Measurements from ENCODE around the gene MARCHF9. TPM values are rescaled to one million over a fixed set of nuclear protein-coding genes. Genes with fewer than 3 reads are reported as not detected.

Gene MARCHF9
- total RNA-seq, 1 experiment from 2014 or later: 42.4 TPM

DNA sequence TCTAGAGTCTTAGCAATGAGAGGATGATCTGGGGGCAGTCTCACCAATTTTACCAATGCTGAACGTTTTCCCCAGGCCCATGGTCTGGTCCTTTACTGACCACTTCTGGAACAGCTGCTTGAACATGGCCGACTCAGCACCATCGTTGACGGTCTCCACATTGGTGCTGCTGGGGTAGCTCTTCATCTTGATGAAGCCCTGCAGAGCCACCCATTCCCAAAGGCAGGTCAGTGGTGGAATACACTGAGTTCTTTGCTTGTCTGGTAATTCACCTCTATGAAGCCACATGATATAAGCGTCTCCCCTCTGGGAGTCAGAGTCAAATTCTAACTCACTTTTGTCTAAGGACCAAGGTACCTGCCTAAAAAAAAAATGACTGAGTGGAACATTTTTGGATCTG lies 53.4 kb downstream of the MARCHF9 start:
- no peaks in the 10 kb centered on the region for H3K9me3 Mint-ChIP-seq (ENCODE audit: low read depth, unreplicated experiment)
- H3K27me3 Mint-ChIP-seq (ENCODE audit: unreplicated experiment): no peaks in the 10 kb centered on the region
- TF ChIP-seq, protein P1, sequence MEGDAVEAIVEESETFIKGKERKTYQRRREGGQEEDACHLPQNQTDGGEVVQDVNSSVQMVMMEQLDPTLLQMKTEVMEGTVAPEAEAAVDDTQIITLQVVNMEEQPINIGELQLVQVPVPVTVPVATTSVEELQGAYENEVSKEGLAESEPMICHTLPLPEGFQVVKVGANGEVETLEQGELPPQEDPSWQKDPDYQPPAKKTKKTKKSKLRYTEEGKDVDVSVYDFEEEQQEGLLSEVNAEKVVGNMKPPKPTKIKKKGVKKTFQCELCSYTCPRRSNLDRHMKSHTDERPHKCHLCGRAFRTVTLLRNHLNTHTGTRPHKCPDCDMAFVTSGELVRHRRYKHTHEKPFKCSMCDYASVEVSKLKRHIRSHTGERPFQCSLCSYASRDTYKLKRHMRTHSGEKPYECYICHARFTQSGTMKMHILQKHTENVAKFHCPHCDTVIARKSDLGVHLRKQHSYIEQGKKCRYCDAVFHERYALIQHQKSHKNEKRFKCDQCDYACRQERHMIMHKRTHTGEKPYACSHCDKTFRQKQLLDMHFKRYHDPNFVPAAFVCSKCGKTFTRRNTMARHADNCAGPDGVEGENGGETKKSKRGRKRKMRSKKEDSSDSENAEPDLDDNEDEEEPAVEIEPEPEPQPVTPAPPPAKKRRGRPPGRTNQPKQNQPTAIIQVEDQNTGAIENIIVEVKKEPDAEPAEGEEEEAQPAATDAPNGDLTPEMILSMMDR (IDR thresholded peaks at IDR 0.05; ENCODE audit: unreplicated experiment): no peak
- intact Hi-C loops (cut with micrococcal nuclease; ENCODE audit: unreplicated experiment): no loop called here
- H3K4me3 Mint-ChIP-seq (ENCODE audit: low read depth, unreplicated experiment): no peak overlapping the region
- H3K36me3 Mint-ChIP-seq (ENCODE audit: insufficient read depth, unreplicated experiment): peaks cover 10% of the 10 kb centered on the region
- no peak for DNase-seq
- no peak overlapping the region for H3K27ac Mint-ChIP-seq (ENCODE audit: unreplicated experiment)
- CTCF ChIA-PET: interaction anchor here (0.6 kb wide), 1 partner anchor 68 kb away, joined by 3 read pairs; no protein-coding TSS in a partner anchor
- H3K4me1 Mint-ChIP-seq (ENCODE audit: low read depth, unreplicated experiment): peaks cover 9% of the 10 kb centered on the region
- no TSS peak for BruUV-seq (replicated peaks)

GRCh38 chr12:57809425-57809824 lies 54.5 kb downstream of the MARCHF9 start:
- no peak overlapping the region for H3K27ac Mint-ChIP-seq (ENCODE audit: unreplicated experiment)
- intact Hi-C loops (cut with micrococcal nuclease; ENCODE audit: unreplicated experiment): no loop called here
- peaks cover 9% of the 10 kb centered on the region for H3K4me1 Mint-ChIP-seq (ENCODE audit: low read depth, unreplicated experiment)
- H3K36me3 Mint-ChIP-seq (ENCODE audit: insufficient read depth, unreplicated experiment): peaks cover 11% of the 10 kb centered on the region
- TF ChIP-seq, protein P1 (IDR thresholded peaks at IDR 0.05; ENCODE audit: unreplicated experiment): no peak
- CTCF ChIA-PET: no interaction called here
- H3K9me3 Mint-ChIP-seq (ENCODE audit: low read depth, unreplicated experiment): no peaks in the 10 kb centered on the region
- no peak overlapping the region for H3K4me3 Mint-ChIP-seq (ENCODE audit: low read depth, unreplicated experiment)
- BruUV-seq (replicated peaks): no TSS peak
- no peaks in the 10 kb centered on the region for H3K27me3 Mint-ChIP-seq (ENCODE audit: unreplicated experiment)
- no peak for DNase-seq

Small RNA genes lying within 50 kb of the gene (microRNA-seq; reads per million reads assigned to microRNA genes)
- gene MIR6759: 1.1 reads per million

Other genes with a start within 250 kb of the MARCHF9 start
- gene DDIT3, start 234.6 kb upstream of the MARCHF9 start, total RNA-seq (2022): 70.2 and 80.5 TPM in 2 replicates
- gene MBD6, start 232.3 kb upstream of the MARCHF9 start, total RNA-seq (2022): 119 and 127 TPM in 2 replicates
- gene DCTN2, start 207.9 kb upstream of the MARCHF9 start, total RNA-seq (2022): 121 and 131 TPM in 2 replicates
- gene KIF5A, start 205.1 kb upstream of the MARCHF9 start, total RNA-seq (2022): 0.10 TPM in 1 of 2 replicates, not detected in the other
- gene PIP4K2C, start 163.9 kb upstream of the MARCHF9 start, total RNA-seq (2022): 66.3 and 80.3 TPM in 2 replicates
- gene DTX3, start 150.3 kb upstream of the MARCHF9 start, total RNA-seq (2022): 23.1 and 25.9 TPM in 2 replicates
- gene ARHGEF25, start 143.7 kb upstream of the MARCHF9 start, total RNA-seq (2022): 2.2 and 4.7 TPM in 2 replicates
- gene B4GALNT1, start 121.9 kb upstream of the MARCHF9 start, total RNA-seq (2022): 8.1 and 11.1 TPM in 2 replicates
- gene OS9, start 61.0 kb upstream of the MARCHF9 start, total RNA-seq (2022): 221 and 258 TPM in 2 replicates
- 0.57 and 0.59 TPM in 2 replicates for gene AGAP2, start 16.4 kb upstream of the MARCHF9 start, total RNA-seq (2022)
- gene TSPAN31, start 10.1 kb upstream of the MARCHF9 start, total RNA-seq (2022): 40.2 and 46.7 TPM in 2 replicates
- gene CDK4, start 2.8 kb upstream of the MARCHF9 start, total RNA-seq (2022): 188 and 199 TPM in 2 replicates
- gene CYP27B1, start 12.0 kb downstream of the MARCHF9 start, total RNA-seq (2022): 1.8 TPM in 2 replicates
- 50.5 and 51.8 TPM in 2 replicates for gene METTL1, start 17.0 kb downstream of the MARCHF9 start, total RNA-seq (2022)
- 8.4 TPM in 2 replicates for gene EEF1AKMT3, start 17.5 kb downstream of the MARCHF9 start, total RNA-seq (2022)
- gene TSFM, start 27.7 kb downstream of the MARCHF9 start, total RNA-seq (2022): 47.1 and 49.0 TPM in 2 replicates
- 6.4 and 7.9 TPM in 2 replicates for gene AVIL, start 63.6 kb downstream of the MARCHF9 start, total RNA-seq (2022)
- 117 and 119 TPM in 2 replicates for gene CTDSP2, start 91.6 kb downstream of the MARCHF9 start, total RNA-seq (2022)
- 10.7 and 12.8 TPM in 2 replicates for gene ATP23, start 186.5 kb downstream of the MARCHF9 start, total RNA-seq (2022)

Data from Calu3 (cell line).